ENCODE measurements around the gene CRYBB3.

DNA sequence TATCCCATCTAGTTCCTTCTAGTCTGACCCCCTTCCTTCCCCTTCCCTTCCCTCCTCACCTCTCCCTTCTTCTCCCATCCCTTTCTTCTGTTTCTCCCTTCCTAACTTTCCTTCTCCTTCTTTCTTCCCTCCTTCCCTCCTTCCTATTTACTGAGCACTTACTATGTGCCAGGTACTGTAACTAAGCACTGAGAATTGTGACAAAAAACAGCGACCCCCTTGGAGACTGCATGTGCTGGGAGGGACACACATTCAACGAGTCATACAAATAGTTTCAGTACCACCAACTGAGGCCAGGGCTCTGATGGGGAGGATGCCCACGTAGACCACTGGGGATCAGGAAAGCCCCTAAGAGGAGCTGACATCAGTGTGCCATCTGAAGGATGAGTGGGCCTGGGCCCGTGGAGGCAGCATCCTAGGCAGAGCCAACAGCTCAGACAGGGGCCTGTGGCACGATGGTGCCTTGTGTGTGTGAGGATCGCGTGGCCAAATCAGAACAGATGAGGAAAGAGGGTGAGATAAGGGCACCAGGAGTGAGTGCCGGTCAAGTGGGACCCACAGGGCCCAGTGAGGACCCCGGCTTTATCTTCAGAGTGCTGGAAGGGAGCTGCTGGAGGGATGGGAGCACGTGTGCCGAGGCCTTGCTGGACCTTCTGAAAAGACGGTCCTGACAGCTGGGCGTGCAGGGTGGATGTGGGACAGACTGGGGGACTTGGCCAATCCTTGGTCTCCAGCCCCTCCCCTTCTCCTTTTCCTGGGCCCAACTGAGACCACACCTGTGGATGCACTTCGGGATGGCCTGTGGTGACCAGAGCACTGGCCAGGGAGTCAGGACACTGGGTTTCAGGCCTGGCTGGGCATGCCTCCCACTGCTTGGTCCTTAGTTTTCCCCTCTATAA is 38.4 kb upstream of the CRYBB3 start:
- no peak for TF ChIP-seq EP300 (IDR thresholded peaks at IDR 0.05; ENCODE audit: low read depth in 2 of 2, low read length in 2 of 2)
- no peak for TF ChIP-seq EP300 (CRISPR knock-in tag; IDR thresholded peaks at IDR 0.05; ENCODE audit: borderline replicate concordance)
- TF ChIP-seq IKZF1 (IDR thresholded peaks at IDR 0.05), result no peak
- TF ChIP-seq, protein P1, sequence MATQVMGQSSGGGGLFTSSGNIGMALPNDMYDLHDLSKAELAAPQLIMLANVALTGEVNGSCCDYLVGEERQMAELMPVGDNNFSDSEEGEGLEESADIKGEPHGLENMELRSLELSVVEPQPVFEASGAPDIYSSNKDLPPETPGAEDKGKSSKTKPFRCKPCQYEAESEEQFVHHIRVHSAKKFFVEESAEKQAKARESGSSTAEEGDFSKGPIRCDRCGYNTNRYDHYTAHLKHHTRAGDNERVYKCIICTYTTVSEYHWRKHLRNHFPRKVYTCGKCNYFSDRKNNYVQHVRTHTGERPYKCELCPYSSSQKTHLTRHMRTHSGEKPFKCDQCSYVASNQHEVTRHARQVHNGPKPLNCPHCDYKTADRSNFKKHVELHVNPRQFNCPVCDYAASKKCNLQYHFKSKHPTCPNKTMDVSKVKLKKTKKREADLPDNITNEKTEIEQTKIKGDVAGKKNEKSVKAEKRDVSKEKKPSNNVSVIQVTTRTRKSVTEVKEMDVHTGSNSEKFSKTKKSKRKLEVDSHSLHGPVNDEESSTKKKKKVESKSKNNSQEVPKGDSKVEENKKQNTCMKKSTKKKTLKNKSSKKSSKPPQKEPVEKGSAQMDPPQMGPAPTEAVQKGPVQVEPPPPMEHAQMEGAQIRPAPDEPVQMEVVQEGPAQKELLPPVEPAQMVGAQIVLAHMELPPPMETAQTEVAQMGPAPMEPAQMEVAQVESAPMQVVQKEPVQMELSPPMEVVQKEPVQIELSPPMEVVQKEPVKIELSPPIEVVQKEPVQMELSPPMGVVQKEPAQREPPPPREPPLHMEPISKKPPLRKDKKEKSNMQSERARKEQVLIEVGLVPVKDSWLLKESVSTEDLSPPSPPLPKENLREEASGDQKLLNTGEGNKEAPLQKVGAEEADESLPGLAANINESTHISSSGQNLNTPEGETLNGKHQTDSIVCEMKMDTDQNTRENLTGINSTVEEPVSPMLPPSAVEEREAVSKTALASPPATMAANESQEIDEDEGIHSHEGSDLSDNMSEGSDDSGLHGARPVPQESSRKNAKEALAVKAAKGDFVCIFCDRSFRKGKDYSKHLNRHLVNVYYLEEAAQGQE (IDR thresholded peaks at IDR 0.05; ENCODE audit: borderline replicate concordance in 1 of 2, low read depth in 1 of 2, low read length in 2 of 2), result no peak

Data from HepG2 (cell line).